HCT116 (cell line): ENCODE data around the gene SAMMSON. TPM values are rescaled to one million over a fixed set of nuclear protein-coding genes. Genes with fewer than 3 reads are reported as not detected.

Experiments used
- ATAC-seq: fragments of 200-7000 bp; cut with Tn5 transposase; 2 replicates; pipeline ENCODE4 v1.9.1; 2020; ENCODE audit warnings: mild to moderate bottlenecking, moderate library complexity
- BruUV-seq: library from RNA; stranded (reverse); fragments of 400-500 nt; replicated peaks from 2 replicates; lab custom pipeline; 2021; lab: Mats Ljungman, UMichigan
- CTCF ChIA-PET: fragments of 300-600 bp; sonication (Branson Sonifier 250); formaldehyde crosslinking; loops from one replicate; lab custom pipeline; 2021; ENCODE audit warnings: antibody characterized with exemption; lab: Charles Lee
- POLR2A ChIA-PET: fragments of 300-600, 350-600 bp; sonication (Branson Sonifier 250); formaldehyde crosslinking; loops from one replicate; lab custom pipeline; 2021; ENCODE audit warnings: antibody characterized with exemption; lab: Charles Lee
- RAD21 ChIA-PET, 2 experiments: fragments of 300-600 bp; sonication (Branson Sonifier 250); formaldehyde crosslinking; loops; one replicate each; lab custom pipeline; 2023; ENCODE audit warnings: low total read pairs in 2 of 2; ENCODE audit not compliant: uncharacterized antibody in 2 of 2, unreplicated experiment in 2 of 2, low non-redundant PET in 1 of 2; lab: Charles Lee
- DNase-seq: peaks from one replicate; pipeline ENCODE4 v3.0.0-alpha.2; 2010; ENCODE audit warnings: low read depth, low spot score
- H2AFZ ChIP-seq: fragments of 200-600 bp; shearing (Covaris generic), sonication (generic); 2 replicates; pipeline ENCODE4 v1.6.1; 2017; ENCODE audit warnings: low read depth, mixed run types, mixed read lengths, antibody characterized with exemption, low read length; ENCODE audit not compliant: poor library complexity, severe bottlenecking
- H3K27ac ChIP-seq: 2 replicates; pipeline ENCODE4 v1.5.1; 2012; ENCODE audit warnings: low read depth, low read length
- H3K27me3 ChIP-seq: fragments of 200-600 bp; sonication (generic); 2 replicates; pipeline ENCODE4 v1.6.1; 2016; ENCODE audit warnings: mixed run types, low read length, mixed read lengths; ENCODE audit not compliant: insufficient read depth
- H3K36me3 ChIP-seq, 2 experiments: fragments of 200-500 bp in 1 of 2; fragments of 200-600 bp in 1 of 2; sonication (Bioruptor generic) in 1 of 2; sonication (generic) in 1 of 2; 2 replicates each; pipeline versions ENCODE4 v1.5.1 to v1.6.1; 2014 to 2016; ENCODE audit warnings: low read length in 2 of 2, inconsistent platforms in 1 of 2, mixed read lengths in 1 of 2, mixed run types in 1 of 2; ENCODE audit not compliant: insufficient read depth in 2 of 2, control insufficient read depth in 1 of 2
- H3K4me1 ChIP-seq, 2 experiments: fragments of 200-600 bp in 1 of 2; sonication (generic) in 1 of 2; 2 replicates each; pipeline versions ENCODE4 v1.5.1 to v1.6.1; 2012 to 2017; ENCODE audit warnings: low read length in 2 of 2, inconsistent platforms in 1 of 2, mild to moderate bottlenecking in 1 of 2, mixed read lengths in 1 of 2, mixed run types in 1 of 2, moderate library complexity in 1 of 2; ENCODE audit not compliant: insufficient read depth in 2 of 2, control insufficient read depth in 1 of 2
- H3K4me2 ChIP-seq: fragments of 200-600 bp; sonication (generic); 2 replicates; pipeline ENCODE4 v1.6.1; 2017; ENCODE audit warnings: mixed run types, low read length, mixed read lengths
- H3K4me3 ChIP-seq, 2 experiments: fragments of 200-600 bp in 1 of 2; sonication (generic) in 1 of 2; replicated peaks in 1 of 2; 2 replicates each; pipeline ENCODE4 v1.5.1; 2011 to 2016; ENCODE audit warnings: low read length in 2 of 2, control low read depth in 1 of 2, low read depth in 1 of 2, mild to moderate bottlenecking in 1 of 2, mixed read lengths in 1 of 2, mixed run types in 1 of 2
- H3K79me2 ChIP-seq: fragments of 200-600 bp; sonication (generic); 2 replicates; pipeline ENCODE4 v1.6.1; 2017; ENCODE audit warnings: mild to moderate bottlenecking, mixed run types, low read length, moderate library complexity, mixed read lengths; ENCODE audit not compliant: insufficient read depth
- H3K9ac ChIP-seq: fragments of 200-600 bp; sonication (generic); 2 replicates; pipeline ENCODE4 v1.6.1; 2016; ENCODE audit warnings: low read length, mixed read lengths
- H3K9me2 ChIP-seq: fragments of 200-600 bp; sonication (generic), shearing (Covaris generic); 2 replicates; pipeline ENCODE4 v1.6.1; 2017; ENCODE audit warnings: mixed run types, mild to moderate bottlenecking, moderate library complexity; ENCODE audit not compliant: insufficient read depth
- H3K9me3 ChIP-seq, 2 experiments: fragments of 200-500 bp in 1 of 2; fragments of 200-600 bp in 1 of 2; sonication (Bioruptor generic) in 1 of 2; sonication (generic) in 1 of 2; 2 replicates each; pipeline ENCODE4 v1.6.1; 2014 to 2017; ENCODE audit warnings: low read length in 2 of 2, mixed read lengths in 2 of 2, inconsistent platforms in 1 of 2, low read depth in 1 of 2, mild to moderate bottlenecking in 1 of 2, mixed run types in 1 of 2, moderate library complexity in 1 of 2; ENCODE audit not compliant: control insufficient read depth in 1 of 2, insufficient read depth in 1 of 2
- H4K20me1 ChIP-seq: fragments of 200-600 bp; sonication (generic), shearing (Covaris generic); 2 replicates; pipeline ENCODE4 v1.6.1; 2017; ENCODE audit warnings: mixed run types, mild to moderate bottlenecking, moderate library complexity; ENCODE audit not compliant: insufficient read depth
- EGR1 ChIP-seq: IDR thresholded peaks from 2 replicates; pipeline ENCODE4 v1.6.1; 2012; ENCODE audit warnings: low read depth
- EZH2 ChIP-seq: fragments of 200-600 bp; sonication (generic); IDR thresholded peaks from 2 replicates; pipeline ENCODE4 v1.6.1; 2017; ENCODE audit warnings: antibody characterized with exemption, mixed run types
- POLR2AphosphoS5 ChIP-seq: IDR thresholded peaks from 2 replicates; pipeline ENCODE4 v1.6.1; 2011; ENCODE audit warnings: mild to moderate bottlenecking, low read depth, low read length, moderate library complexity
- RAD21 ChIP-seq: IDR thresholded peaks from 2 replicates; pipeline ENCODE4 v1.6.1; 2012; ENCODE audit warnings: low read depth, mild to moderate bottlenecking
- SP1 ChIP-seq: IDR thresholded peaks from 2 replicates; pipeline ENCODE4 v1.6.1; 2012; ENCODE audit warnings: low read depth
- ZNF274 ChIP-seq: fragments of 200-500 bp; sonication (Bioruptor generic); IDR thresholded peaks from 2 replicates; pipeline ENCODE4 v1.6.1; 2014; ENCODE audit warnings: mild to moderate bottlenecking, low read depth, low read length, inconsistent platforms
- intact Hi-C: fragments of 100-400 bp; cut with micrococcal nuclease; formaldehyde crosslinking; loops from 2 replicates; pipeline ENCODE4 v1.10.0; 2022
- total RNA-seq: library from RNA; stranded (reverse); gene quantifications from one replicate; pipeline ENCODE4 v1.2.1, GENCODE V29; 2021; ENCODE audit not compliant: unreplicated experiment
- TF ChIP-seq, protein P1 (sequence below): IDR thresholded peaks from 2 replicates; pipeline ENCODE4 v1.6.1; 2011; ENCODE audit warnings: mild to moderate bottlenecking, low read length, moderate library complexity; ENCODE audit not compliant: insufficient replicate concordance; ENCODE audit errors: extremely low read depth
- TF ChIP-seq, protein P2 (sequence below): IDR thresholded peaks from 2 replicates; pipeline ENCODE4 v1.6.1; 2012; ENCODE audit warnings: low read depth

Gene SAMMSON
- total RNA-seq, 1 experiment from 2014 or later: not detected

DNA sequence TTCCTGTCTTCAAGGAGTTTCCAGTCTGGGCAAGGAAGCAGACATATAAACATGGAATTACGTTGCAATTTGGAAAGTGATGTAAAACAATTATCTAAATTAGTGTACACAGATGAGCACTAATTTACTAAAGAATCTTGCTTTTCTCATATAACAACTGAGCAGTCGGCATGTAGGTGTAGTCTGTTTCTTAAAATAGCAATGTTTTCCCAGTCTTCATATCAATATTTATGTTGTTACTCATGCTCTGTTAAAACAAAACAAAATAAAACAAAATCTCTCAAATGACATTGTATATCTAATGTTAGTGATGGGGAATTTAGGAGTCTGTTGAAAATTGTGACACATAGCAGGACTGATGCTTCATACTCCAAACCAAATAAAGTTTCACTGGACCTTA, 75.6 kb downstream of the SAMMSON start (continued):
- TF ChIP-seq, protein P1, sequence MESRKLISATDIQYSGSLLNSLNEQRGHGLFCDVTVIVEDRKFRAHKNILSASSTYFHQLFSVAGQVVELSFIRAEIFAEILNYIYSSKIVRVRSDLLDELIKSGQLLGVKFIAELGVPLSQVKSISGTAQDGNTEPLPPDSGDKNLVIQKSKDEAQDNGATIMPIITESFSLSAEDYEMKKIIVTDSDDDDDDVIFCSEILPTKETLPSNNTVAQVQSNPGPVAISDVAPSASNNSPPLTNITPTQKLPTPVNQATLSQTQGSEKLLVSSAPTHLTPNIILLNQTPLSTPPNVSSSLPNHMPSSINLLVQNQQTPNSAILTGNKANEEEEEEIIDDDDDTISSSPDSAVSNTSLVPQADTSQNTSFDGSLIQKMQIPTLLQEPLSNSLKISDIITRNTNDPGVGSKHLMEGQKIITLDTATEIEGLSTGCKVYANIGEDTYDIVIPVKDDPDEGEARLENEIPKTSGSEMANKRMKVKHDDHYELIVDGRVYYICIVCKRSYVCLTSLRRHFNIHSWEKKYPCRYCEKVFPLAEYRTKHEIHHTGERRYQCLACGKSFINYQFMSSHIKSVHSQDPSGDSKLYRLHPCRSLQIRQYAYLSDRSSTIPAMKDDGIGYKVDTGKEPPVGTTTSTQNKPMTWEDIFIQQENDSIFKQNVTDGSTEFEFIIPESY: no peak
- TF ChIP-seq SP1: no peak

DNA sequence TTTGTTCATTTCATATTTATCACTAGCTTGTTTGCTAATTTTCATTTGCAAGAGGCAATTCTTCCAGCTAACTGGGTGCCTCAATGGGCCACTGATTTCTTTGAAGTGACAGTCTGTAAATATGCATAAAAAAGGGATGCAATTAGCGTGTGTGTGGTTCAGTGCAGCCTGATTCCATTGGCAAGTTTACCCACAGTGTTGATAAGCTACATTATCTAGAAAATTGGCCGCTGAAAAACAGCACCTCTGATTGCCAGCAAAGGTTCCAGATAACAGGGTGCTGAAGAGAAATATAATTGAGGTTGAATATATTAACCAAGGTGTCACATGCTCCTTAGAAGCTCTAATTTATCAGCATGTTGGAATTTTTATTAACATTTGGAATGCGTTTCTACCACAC, 76.9 kb downstream of the SAMMSON start:
- BruUV-seq: no TSS peak
- intact Hi-C loops: no loop called here

More for the DNA sequence above, 76.9 kb downstream of the SAMMSON start:
- Histone ChIP-seq H4K20me1 (no peaks in the 10 kb centered on the region), H3K79me2 (no peaks in the 10 kb centered on the region), H3K27me3 (no peaks in the 10 kb centered on the region), H3K4me3 (no peak overlapping the region), H3K4me1 (no peaks in the 10 kb centered on the region), H2AFZ (no peak overlapping the region), H3K36me3 (no peaks in the 10 kb centered on the region), H3K9me2 (no peaks in the 10 kb centered on the region), H3K27ac (no peak overlapping the region), H3K9ac (no peak overlapping the region), H3K9me3 (no peaks in the 10 kb centered on the region; a peak in 1 of 4 replicates), H3K4me2 (no peak overlapping the region)
- ChIA-PET POLR2A (no interaction called here), CTCF (no interaction called here), RAD21 (no interaction called here)
- TF ChIP-seq, protein P2, sequence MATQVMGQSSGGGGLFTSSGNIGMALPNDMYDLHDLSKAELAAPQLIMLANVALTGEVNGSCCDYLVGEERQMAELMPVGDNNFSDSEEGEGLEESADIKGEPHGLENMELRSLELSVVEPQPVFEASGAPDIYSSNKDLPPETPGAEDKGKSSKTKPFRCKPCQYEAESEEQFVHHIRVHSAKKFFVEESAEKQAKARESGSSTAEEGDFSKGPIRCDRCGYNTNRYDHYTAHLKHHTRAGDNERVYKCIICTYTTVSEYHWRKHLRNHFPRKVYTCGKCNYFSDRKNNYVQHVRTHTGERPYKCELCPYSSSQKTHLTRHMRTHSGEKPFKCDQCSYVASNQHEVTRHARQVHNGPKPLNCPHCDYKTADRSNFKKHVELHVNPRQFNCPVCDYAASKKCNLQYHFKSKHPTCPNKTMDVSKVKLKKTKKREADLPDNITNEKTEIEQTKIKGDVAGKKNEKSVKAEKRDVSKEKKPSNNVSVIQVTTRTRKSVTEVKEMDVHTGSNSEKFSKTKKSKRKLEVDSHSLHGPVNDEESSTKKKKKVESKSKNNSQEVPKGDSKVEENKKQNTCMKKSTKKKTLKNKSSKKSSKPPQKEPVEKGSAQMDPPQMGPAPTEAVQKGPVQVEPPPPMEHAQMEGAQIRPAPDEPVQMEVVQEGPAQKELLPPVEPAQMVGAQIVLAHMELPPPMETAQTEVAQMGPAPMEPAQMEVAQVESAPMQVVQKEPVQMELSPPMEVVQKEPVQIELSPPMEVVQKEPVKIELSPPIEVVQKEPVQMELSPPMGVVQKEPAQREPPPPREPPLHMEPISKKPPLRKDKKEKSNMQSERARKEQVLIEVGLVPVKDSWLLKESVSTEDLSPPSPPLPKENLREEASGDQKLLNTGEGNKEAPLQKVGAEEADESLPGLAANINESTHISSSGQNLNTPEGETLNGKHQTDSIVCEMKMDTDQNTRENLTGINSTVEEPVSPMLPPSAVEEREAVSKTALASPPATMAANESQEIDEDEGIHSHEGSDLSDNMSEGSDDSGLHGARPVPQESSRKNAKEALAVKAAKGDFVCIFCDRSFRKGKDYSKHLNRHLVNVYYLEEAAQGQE: no peak
- TF ChIP-seq, protein P1: no peak
- TF ChIP-seq ZNF274 (no peak), POLR2AphosphoS5 (no peak), RAD21 (no peak), EZH2 (no peak), EGR1 (no peak)
- DNase-seq: no peak
- no peak for ATAC-seq
